HG03460 (cell line): ENCODE data around the gene CYP4A11.
"Not testable (repeated sequence)": the region's sequence is repeated elsewhere in the genome, so short reads cannot be mapped to it uniquely, and the experiment has no call there.

Source experiments
- ATAC-seq: cut with Tn5 transposase; IDR thresholded peaks from one replicate; pipeline ENCODE4 v1.9.1; 2021; ENCODE audit not compliant: unreplicated experiment

CYP4A11 gene, protein sequence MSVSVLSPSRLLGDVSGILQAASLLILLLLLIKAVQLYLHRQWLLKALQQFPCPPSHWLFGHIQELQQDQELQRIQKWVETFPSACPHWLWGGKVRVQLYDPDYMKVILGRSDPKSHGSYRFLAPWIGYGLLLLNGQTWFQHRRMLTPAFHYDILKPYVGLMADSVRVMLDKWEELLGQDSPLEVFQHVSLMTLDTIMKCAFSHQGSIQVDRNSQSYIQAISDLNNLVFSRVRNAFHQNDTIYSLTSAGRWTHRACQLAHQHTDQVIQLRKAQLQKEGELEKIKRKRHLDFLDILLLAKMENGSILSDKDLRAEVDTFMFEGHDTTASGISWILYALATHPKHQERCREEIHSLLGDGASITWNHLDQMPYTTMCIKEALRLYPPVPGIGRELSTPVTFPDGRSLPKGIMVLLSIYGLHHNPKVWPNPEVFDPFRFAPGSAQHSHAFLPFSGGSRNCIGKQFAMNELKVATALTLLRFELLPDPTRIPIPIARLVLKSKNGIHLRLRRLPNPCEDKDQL

DNA sequence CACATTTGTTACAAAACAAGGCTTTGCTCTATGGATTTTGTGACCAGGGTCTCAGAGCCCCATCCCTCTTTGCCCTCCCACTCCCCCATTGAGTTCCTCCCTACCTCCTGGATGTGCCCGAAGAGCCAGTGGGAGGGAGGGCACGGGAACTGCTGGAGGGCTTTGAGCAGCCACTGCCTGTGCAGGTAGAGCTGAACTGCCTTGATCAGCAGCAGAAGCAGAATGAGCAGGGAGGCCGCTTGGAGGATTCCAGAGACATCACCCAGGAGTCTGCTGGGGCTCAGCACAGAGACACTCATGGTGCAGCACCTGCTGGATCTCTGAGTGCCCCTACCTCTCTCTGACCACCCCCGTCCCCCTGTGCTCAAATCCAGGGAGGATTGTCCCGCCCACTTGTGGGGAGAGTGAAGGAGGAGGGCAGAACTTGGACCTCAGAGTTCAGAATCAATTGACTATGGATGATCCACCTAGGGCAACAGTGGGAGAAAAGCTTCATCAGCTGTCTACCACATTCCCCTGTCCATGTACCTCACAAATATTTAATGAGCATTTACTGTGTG is at the start of gene CYP4A11:
CYP4A11 (minus strand) TSS at position 342 of the 560 bp plus-strand sequence; CDS start at position 299, 43 bp downstream.
- no peak for ATAC-seq

DNA sequence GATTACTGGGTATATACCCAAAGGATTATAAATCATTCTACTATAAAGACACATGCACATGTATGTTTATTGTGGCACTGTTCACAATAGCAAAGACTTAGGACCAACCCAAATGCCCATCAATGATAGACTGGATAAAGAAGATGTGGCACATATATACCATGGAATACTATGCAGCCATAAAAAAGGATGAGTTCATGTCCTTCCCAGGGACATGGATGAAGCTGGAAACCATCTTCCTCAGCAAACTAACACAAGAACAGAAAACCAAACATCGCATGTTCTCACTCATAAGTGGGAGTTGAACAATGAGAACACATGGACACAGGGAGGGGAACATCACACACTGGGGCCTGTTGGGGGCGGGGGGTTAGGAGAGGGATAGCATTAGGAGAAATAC is 49.3 kb upstream of the CYP4A11 start:
- not testable (repeated sequence) for ATAC-seq

DNA sequence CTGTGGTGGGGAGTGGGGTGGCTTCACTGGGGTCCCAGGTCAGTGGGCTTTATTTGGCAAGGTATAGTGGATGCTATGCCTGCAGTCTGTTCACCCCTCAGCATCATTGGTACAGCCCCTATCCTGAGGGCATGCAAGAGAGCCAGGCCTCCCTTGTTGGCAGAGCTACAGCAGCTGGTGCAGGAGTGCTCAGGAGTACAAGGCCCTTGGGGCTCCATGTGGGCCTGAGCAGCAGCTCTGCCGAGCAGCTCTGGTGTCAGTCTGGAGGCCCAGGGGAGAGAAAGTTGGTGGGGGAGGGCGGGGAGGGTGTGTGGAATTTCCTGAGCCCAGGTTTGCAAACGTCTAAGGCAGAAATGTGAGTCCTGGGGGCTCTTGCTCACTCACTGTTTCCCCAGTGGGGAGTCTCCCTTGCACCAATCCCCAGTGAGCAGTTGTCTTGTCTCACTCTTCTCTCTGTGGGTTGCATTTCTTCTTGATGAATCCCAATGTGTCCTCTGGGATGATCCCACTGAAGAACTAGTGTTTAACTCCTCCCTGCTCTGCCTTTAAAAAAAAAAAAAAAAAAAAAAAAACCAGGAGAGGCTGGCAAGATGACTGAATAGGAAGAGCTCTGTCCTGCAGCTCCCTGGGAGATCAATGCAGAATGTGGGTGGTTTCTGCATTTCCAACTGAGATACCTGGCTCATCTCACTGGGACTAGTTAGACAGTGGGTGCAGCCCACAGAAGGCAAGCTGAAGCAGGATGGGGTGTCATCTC is 42.7 kb upstream of the CYP4A11 start:
- ATAC-seq, result no peak

DNA sequence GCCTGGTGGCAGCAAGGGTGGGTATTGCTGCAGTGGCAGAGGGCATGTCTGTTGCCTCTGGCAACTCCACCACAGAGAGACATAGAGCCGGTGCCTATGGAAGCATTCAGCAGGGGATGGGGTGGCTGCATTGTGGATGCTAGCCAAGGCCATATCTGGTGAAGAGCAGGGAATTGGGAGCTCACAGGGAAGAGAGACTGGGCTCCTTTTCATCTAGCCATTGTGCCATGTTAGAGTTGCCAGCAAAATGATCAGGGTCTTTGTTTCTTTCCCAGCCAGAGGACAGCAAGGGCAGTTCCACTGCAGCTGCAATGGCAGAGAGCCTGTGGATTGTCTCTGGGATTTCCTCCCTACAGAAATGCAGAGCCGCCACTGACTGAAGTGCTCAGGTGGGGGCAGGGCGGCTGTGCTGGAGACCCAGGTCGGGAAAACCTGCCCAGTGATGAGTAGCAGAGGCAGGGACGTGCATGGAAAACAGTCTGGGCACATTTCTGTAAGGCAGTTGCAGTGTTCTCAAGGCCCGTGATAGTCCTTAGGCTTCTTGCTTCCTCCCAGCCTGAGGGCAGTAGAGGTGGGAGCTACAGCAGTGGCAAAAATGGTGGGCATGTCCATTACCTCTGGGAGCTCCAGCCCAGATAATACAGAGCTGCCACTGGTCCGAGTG is 42.0 kb upstream of the CYP4A11 start:
- ATAC-seq, result no peak

DNA sequence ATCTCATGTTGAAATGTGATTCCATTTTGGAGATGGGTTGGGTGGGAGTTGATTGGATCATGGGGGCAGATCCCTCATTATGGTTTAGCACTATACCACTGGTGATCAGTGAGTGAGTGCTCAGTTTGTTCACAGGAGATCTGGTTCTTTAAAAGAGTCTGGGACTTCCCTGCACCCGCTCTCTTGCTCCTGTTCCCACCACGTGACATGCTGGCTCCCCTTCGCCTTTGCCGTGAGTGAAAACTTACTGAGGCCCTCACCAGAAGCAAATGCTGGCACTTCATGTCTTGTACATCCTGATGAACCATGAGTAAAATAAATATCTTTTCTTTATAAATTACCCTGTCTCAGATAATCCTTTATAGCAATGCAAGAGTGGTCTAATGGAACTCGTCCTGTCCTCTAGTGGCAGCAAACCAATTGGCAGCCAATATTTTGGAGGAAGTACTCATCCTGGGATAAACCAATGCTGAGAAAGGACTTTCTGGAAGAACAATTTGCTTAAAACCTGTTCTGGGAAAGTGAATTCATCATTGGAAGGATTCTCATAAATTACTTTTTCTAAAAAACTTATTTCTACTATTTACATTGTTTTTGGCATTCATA is 27.8 kb upstream of the CYP4A11 start:
- ATAC-seq, result no peak

DNA sequence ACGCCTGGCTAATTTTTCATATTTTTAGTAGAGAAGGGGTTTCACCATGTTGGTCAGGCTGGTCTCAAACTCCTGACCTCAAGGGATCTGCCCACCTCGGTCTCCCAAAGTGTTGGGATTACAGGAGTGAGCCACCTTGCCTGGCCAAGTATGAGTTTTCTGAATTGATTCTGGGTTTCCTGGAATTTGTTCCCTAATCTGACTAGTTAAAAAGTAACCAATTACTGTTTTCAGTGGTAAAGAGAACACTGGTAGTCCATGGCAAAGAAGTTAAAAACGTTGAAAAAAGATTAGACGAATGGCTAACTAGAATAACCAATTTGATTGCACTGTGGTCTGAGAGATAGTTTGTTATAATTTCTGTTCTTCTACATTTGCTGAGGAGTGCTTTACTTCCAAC is 21.0 kb upstream of the CYP4A11 start:
- ATAC-seq, result not testable (repeated sequence)

DNA sequence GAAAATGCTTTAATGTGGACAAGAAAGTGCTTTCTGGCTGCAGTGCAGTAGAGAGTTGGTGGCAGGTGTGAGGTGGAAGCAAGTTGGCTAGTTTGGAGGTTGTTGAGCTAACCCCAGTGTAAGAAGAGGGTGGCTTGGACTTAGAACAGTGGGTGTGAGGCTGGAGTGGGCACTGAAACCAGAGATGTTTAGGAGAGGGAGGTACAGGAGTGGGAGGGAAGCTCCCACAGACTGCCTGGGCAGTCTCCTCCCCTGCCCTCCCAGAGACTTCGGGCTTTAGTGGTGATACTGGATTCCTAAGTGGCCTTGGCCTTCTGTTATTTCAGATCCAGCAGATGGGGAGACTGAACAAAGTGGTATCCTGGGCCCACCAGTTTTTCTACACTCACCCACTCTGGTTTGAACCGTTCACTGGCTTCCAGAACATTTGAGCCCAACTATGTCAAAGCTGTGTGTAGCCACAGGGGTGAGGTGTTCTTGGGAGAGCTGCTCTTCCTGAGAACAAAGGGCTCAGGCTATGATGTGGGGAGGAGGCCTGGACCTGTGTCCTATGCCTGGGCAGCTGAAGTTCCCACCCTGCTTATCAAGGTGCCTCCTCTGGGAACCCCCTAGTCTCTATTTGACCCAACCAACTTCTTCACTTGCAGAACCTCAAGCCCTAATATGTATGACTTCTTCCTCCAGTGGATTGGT is 19.9 kb upstream of the CYP4A11 start:
- no peak for ATAC-seq

DNA sequence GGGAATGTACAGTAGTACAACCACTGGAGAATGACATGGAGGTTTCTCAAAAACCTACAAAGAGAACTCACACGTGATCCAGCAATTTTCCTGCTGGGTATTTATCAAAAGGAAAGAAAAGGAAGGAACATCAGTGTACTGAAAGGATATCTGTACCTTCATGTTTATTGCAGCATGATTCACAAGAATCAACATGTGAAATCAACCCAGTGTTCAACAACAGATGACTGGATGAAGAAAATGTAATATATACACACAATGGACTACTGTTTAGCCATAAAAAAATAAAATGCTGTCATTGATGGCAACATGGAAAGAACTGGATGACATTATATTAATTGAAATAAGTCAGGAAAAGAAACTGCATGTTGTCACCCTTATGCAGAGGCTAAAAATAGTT is 19.0 kb upstream of the CYP4A11 start:
- no peak for ATAC-seq

DNA sequence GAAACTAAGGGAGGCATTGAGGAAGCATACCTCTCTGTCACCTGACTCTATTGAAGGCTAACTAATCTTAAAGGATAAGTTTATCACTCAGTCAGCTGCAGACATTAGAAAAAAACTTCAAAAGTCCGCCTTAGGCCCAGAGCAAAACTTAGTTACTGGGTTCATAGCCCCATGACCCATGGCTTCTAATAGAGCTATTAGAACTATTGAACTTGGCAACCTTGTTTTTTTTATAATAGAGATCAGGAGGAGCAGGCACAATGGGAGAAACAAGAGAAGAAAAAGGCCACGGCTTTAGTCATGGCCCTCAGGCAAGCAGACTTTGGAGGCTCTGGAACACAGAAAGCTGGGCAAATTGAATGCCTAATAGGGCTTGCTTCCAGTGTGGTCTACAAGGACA is 13.8 kb upstream of the CYP4A11 start:
- not testable (repeated sequence) for ATAC-seq

DNA sequence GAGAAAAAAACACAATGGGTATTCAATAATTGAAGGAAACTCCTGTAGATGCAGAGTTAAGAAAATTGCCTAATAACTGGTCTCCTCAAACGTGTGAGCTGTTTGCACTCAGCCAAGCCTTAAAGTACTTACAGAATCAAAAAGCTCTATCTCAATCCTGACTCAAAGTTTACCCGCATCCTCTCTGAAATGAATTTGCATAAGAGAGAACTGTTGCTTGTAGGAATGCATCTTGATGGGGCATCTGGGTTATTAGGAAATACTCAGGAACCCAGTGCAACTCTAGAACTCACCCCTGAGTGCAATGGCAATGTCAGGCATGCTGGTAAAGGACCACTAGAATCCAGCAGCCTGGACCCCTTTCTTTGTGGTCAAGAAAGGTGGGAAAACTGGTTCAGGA is 12.6 kb upstream of the CYP4A11 start:
- not testable (repeated sequence) for ATAC-seq

DNA sequence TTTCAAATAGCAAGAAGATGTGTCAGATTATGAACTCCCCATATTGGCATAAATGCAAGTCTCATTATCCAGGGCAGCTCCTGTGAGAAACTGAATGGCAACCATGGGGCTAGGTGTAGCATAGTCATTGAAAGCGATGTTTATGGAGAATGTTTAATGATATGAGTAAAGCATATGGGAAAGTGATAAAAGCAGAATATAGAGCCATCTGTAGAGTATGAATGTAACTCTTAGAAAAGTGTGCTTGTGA is 8.1 kb upstream of the CYP4A11 start:
- not testable (repeated sequence) for ATAC-seq

DNA sequence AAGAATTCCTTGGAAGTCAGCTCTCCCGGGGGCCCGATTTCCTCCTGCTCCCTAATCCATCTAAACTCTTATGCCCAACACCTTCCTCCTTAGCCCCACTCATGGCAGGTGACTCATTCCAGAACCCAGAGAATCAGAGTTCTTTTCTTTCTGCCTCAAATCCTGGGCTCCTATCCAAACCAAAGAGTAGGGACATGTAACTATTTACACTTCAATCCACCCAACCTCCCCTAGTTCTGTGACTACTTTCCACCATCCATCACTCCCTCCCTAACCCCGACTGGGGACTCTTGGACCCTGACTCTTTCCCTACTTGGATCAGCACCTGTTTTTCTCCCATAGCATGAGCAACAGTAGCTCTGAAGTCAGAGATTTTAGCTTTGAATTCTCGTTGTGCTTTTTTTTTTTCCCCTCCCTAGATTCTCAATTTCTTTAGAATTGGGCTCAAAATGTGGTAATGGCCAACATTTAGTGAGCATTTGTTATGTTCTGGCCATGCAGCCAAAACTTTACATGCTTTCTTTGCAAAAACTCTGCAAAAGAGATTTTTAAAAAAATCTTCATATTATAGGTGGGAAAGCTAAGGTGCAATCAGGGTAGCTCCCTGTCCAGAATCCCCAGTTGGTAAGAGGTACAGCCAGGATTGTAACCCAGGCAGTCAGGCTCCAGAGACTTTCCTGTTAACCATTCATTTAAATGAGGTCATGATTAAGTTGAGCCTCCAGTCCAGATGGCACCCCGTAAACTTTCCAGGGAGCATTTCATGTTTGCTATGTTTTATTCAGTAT is 7.5 kb upstream of the CYP4A11 start:
- ATAC-seq, result no peak

DNA sequence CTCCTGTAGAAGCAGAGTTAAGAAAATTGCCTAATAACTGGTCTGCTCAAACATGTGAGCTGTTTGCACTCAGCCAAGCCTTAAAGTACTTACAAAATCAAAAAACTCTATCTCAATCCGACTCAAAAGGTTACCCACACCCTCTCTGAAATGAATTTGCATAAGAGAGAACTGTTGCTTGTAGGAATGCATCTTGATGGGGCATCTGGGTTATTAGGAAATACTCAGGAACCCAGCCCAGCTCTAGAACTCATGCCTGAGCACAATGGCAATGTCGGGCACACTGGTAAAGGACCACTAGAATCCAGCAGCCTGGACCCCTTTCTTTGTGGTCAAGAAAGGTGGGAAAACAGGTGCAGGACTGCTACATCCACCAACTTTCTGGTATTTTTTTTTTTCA is 6.4 kb upstream of the CYP4A11 start:
- ATAC-seq, result not testable (repeated sequence)

DNA sequence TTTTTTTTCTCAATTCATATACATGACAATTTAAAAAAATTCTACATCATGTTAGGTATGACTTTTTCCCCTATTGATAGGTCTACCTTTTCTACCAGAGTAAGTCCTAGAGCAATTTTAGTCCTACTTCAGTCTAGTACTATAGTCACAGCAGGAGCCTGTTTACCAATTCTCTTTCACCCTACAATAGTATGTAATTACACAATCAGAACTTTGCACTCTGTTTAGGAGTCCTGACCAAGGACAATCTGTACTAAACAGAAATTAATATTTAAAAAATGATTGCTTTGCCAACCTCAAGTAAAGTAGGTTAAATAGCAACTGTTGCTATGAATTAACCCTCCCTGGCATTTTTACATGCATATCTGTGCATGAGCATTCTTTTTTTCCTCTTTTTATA is 810 bp upstream of the CYP4A11 start:
- no peak for ATAC-seq

DNA sequence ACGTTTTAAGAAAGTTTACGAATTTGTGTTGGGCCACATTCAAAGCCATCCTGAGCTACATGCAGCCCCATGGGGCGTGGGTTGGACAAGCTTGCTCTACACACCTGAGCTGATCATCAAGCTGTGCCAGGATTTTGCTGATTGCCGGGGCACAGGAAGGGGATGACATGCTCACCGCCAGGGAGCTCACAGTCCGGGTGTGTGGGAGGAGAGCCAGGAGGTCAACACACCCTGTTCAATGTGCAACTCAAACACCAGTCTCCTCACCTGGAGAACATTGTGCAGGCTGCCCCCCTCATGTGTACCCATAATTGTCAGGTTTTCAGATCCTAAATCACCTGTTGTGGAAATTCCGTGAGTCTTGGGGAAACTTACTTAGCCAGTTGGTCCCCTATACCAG is 969 bp downstream of the CYP4A11 start:
- ATAC-seq, result no peak

DNA sequence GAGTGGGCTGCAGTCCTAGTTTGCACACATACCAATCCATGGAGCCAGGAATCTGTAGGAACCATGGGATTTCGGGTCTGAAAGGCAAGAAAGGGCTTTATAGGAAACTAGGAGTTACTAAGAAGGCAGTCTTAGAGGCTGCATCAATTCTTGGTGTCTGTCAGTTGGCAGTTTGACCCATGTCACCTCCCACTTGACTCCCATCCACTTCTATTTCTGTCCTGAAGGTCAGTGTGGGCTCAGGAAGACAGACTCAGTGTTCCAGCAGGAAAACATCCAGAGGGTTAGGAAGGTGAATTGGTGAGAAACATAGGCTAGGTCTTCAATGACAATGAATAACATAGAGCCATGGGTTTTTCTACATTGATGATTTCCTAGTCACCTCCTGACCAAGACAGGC is 4.0 kb downstream of the CYP4A11 start:
- no peak for ATAC-seq

DNA sequence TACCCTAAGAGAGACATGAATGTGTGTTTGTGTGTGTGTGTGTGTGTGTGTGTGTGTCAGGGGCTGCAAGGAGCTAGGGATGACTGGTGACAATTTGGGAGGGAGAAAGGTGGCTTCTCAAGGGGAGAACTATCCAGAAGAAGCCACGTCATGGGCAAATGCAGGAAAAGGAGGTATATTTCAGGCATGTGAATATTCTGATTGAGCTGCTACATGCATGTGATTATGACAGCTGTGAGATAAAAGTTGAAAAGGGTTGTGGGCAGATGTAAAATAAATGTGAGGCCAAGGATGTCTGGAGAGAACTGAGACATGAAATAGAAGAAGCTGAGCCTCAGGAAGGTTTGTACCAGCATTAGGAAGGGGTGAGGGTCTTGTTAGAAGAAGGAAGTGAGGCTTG is 4.5 kb downstream of the CYP4A11 start:
- no peak for ATAC-seq

DNA sequence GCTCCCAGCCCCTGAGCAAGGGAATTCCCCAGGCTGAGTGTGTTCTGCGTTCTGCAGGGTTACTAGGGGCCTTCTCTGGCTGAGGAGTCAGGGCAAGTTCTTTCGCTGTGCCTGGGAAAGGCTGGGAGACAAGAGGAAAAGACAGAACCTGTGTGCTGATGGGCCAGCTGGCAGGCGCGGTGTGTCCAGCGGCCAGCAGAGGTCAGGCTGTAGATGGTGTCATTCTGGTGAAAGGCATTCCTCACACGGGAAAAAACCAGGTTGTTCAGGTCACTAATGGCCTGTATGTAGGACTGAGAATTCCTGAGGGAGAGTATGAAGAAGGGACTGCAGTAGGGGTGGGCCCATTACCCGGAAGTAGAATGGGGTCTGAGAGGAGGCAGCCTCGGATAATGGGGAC is 6.4 kb downstream of the CYP4A11 start:
- ATAC-seq, result not testable (repeated sequence)

DNA sequence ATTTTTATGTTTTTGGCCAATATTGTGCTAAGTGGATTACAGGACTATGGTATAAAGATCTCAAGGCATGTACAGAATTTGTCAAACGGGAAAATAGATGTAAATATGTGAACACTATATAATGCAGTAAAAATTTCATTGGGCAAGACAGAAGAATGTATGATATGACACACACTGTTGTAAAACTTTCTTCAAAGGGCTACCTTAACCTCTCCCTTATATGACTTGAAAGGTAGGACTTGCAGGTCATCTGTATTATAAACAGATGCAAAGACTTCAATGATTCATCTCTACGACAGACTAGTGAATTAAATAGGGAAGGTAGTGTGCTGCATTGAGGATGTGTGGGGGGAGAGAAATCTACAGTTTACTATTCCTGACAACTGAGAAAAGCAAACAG is 9.3 kb downstream of the CYP4A11 start:
- ATAC-seq, result not testable (repeated sequence)

DNA sequence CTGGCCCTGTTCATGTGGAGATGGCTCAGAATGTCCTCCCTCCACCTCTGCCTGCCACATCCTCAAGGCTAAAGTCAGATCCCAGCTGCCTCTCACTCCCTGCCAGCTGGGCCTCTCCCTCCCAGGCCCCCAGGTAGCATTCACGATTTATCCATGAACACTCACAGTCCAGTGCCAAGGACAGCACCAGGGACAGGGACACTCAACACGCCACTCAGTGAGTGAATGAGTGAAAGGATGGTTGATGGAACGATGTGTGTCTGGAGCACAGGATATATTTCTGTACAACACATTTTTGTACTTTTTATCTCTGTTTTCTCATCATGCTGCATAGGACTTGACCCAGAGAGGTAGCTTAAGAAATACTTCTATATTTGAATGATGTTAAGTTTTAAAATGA is 10.1 kb downstream of the CYP4A11 start:
- no peak for ATAC-seq
